GM12872 (cell line): Measurements from ENCODE around the gene POM121.
A peak's percentile ranks its signal among the peaks of the same experiment; 100 is the strongest.

Experiments
- TF ChIP-seq, protein P1 (sequence below): IDR thresholded peaks from 3 replicates; pipeline ENCODE4 v1.5.1; 2011; ENCODE audit warnings: low read depth, mild to moderate bottlenecking, low read length, moderate library complexity; ENCODE audit not compliant: insufficient read depth

POM121 gene

DNA sequence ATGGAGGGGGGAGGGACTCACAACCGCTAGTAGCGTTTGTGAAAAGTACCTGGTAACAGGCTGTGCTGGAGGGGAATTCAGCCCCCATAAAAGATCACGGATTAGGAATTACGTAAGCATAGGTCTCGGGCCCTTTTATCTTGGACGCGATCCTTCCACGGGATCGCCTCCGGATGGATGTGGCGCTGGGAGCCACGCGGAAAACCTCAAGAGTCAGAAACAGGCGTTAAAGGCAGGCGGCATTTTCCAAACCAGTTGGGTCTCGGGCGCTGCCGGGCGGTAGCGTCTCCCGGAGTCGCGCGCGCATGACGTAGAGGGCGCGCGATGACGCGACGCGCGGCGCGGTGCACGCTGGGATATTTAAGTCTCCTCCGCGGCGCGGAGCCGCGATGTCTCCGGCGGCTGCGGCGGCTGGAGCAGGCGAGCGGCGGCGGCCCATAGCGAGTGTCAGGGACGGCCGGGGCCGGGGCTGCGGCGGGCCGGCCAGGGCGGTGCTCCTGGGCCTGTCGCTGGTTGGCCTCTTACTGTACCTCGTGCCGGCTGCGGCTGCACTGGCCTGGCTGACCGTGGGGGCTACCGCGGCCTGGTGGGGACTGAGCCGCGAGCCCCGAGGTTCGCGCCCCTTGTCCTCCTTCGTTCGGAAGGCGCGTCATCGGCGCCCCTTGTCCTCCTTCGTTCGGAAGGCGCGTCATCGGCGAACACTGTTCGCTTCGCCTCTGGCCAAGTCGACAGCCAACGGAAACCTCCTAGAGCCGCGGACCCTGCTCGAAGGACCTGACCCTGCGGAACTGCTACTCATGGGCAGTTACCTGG, at the start of gene POM121:
TSS of gene POM121 (plus strand) at position 363 of the 813 bp plus-strand sequence. CDS start at position 390, 27 bp downstream.
- TF ChIP-seq, protein P1, sequence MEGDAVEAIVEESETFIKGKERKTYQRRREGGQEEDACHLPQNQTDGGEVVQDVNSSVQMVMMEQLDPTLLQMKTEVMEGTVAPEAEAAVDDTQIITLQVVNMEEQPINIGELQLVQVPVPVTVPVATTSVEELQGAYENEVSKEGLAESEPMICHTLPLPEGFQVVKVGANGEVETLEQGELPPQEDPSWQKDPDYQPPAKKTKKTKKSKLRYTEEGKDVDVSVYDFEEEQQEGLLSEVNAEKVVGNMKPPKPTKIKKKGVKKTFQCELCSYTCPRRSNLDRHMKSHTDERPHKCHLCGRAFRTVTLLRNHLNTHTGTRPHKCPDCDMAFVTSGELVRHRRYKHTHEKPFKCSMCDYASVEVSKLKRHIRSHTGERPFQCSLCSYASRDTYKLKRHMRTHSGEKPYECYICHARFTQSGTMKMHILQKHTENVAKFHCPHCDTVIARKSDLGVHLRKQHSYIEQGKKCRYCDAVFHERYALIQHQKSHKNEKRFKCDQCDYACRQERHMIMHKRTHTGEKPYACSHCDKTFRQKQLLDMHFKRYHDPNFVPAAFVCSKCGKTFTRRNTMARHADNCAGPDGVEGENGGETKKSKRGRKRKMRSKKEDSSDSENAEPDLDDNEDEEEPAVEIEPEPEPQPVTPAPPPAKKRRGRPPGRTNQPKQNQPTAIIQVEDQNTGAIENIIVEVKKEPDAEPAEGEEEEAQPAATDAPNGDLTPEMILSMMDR = no peak

- TF ChIP-seq, protein P1 = 0 out of 3 replicates have a peak, but pooled peaks have one; percentile 3
Measured at GRCh38 chr7:72879079-72879736, 45.7 kb upstream of the POM121 start.

DNA sequence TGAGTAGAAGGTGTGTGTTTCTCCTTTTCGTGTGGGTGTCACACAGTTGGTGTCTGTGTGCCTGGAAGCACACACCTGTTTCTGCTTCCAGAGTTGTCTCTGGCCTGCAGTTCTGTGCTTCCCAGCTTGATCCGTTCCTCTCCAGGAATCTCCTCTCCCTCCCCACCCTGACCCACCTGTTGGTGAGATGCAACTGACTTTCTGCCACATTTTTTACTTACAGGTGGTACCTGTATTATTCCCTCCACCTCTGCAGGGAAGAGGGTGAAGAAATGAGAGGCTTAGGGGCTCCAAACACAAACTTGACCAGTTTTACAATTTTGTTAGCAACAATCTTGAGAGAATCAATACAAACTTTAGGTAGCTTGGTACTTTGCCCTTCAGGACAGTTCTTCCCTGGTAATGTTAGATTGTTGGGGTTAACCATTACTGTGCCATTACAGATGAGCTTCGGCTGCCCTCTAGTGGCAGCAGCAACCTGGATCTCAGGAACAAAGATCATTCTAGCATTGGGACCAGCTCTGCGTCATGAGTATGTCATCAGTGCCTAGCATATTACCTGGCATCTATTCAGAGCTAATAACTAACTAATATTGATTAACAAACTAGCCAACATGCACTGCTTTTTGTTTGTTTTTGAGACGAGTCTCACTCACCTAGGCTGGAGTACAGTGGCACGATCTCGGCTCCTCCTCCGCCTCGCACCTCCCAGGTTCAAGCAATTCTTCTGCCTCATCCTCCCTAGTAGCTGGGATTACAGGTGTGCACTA, 10.0 kb upstream of the POM121 start:
- TF ChIP-seq, protein P1 = peak; percentile 69

GRCh38 chr7:72919256-72919775, 5.6 kb upstream of the POM121 start:
- TF ChIP-seq, protein P1 = no peak

DNA sequence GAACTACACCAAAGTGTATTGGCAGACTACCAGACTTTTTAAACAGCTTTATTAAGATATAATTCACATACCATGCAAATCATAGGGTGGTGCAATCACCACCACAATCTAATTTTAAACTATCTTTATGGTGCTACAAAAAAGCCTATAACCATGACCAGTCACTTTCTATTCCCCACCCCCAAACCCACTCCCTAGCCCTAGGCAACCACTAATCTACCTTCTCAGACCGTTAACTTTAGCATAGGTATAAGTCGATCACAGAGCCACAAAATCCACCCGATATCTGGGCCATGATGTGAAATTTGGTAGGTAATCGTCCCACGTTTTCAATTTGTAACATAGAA, 536 bp upstream of the POM121 start:
- TF ChIP-seq, protein P1 = no peak

GRCh38 chr7:72925546-72926120, 738 bp downstream of the POM121 start:
- TF ChIP-seq, protein P1 = no peak
